Liver (tissue), 9 donors: ENCODE results near the gene PIN1. TPM values are rescaled to one million over a fixed set of nuclear protein-coding genes. Genes with fewer than 3 reads are reported as not detected.

Experiments used
- DNase-seq: peaks from one replicate; pipeline ENCODE4 v3.0.0-alpha.2; 2017; ENCODE audit warnings: low spot score
- H3K27ac ChIP-seq, 2 donors: one replicate each; pipeline ENCODE4 v1.7.0; 2013; ENCODE audit warnings: inconsistent platforms in 2 of 2, low read length in 2 of 2, control low read depth in 1 of 2, low read depth in 1 of 2, mild to moderate bottlenecking in 1 of 2
- H3K27me3 ChIP-seq, 4 donors: one replicate each; pipeline versions ENCODE4 v1.6.1 to v1.7.0; 2013; ENCODE audit warnings: low read length in 3 of 4, inconsistent platforms in 1 of 4, mild to moderate bottlenecking in 1 of 4, moderate library complexity in 1 of 4; ENCODE audit not compliant: control insufficient read depth in 4 of 4, insufficient read depth in 4 of 4
- H3K36me3 ChIP-seq, 4 donors: one replicate each; pipeline versions ENCODE4 v1.6.1 to v1.7.0; 2013; ENCODE audit warnings: low read length in 3 of 4, mild to moderate bottlenecking in 3 of 4, low read depth in 1 of 4, moderate library complexity in 1 of 4; ENCODE audit not compliant: control insufficient read depth in 4 of 4, insufficient read depth in 3 of 4
- H3K4me1 ChIP-seq, 4 donors: one replicate each; pipeline versions ENCODE4 v1.6.1 to v1.7.0; 2013; ENCODE audit warnings: low read length in 3 of 4, mild to moderate bottlenecking in 3 of 4, moderate library complexity in 1 of 4; ENCODE audit not compliant: control insufficient read depth in 4 of 4, insufficient read depth in 4 of 4
- H3K4me3 ChIP-seq, 3 donors: one replicate each; pipeline versions ENCODE4 v1.6.1 to v1.7.0; 2013; ENCODE audit warnings: low read length in 3 of 3, control low read depth in 1 of 3, low read depth in 1 of 3, mild to moderate bottlenecking in 1 of 3
- H3K9ac ChIP-seq, 2 donors: one replicate each; pipeline ENCODE4 v1.7.0; 2013; ENCODE audit warnings: low read length in 2 of 2, mild to moderate bottlenecking in 2 of 2, moderate library complexity in 2 of 2, control low read depth in 1 of 2, low read depth in 1 of 2
- H3K9me3 ChIP-seq, 4 donors: one replicate each; pipeline versions ENCODE4 v1.6.1 to v1.7.0; 2013; ENCODE audit warnings: low read length in 3 of 4; ENCODE audit not compliant: control insufficient read depth in 4 of 4
- EGR1 ChIP-seq, 2 donors: IDR thresholded peaks; 2 replicates each; pipeline ENCODE4 v1.6.1; 2016 to 2018; ENCODE audit warnings: antibody characterized with exemption in 2 of 2, low read depth in 2 of 2
- FOXA1 ChIP-seq: IDR thresholded peaks from 2 replicates; pipeline ENCODE4 v1.6.1; 2016; ENCODE audit warnings: antibody characterized with exemption
- FOXA2 ChIP-seq: IDR thresholded peaks from 2 replicates; pipeline ENCODE4 v1.6.1; 2016; ENCODE audit warnings: antibody characterized with exemption
- GABPA ChIP-seq, 2 donors: IDR thresholded peaks in 1 of 2; conservative IDR thresholded peaks in 1 of 2; 2 replicates each; pipeline ENCODE4 v1.6.1; 2016; ENCODE audit warnings: antibody characterized with exemption in 2 of 2, mild to moderate bottlenecking in 1 of 2, moderate library complexity in 1 of 2
- HNF4A ChIP-seq, 2 donors: conservative IDR thresholded peaks; 2 replicates each; pipeline ENCODE4 v1.6.1; 2016; ENCODE audit warnings: antibody characterized with exemption in 2 of 2, mild to moderate bottlenecking in 2 of 2
- HNF4G ChIP-seq: IDR thresholded peaks from 2 replicates; pipeline ENCODE4 v1.6.1; 2016; ENCODE audit warnings: antibody characterized with exemption
- JUND ChIP-seq, 2 donors: IDR thresholded peaks; 2 replicates each; pipeline ENCODE4 v1.6.1; 2016; ENCODE audit warnings: antibody characterized with exemption in 2 of 2
- RAD21 ChIP-seq, 2 donors: IDR thresholded peaks; 2 replicates each; pipeline ENCODE4 v1.6.1; 2016; ENCODE audit warnings: antibody characterized with exemption in 2 of 2, mild to moderate bottlenecking in 2 of 2
- RXRA ChIP-seq, 2 donors: IDR thresholded peaks; 2 replicates each; pipeline ENCODE4 v1.6.1; 2017 to 2018; ENCODE audit warnings: antibody characterized with exemption in 2 of 2, mild to moderate bottlenecking in 1 of 2
- SP1 ChIP-seq: IDR thresholded peaks from 2 replicates; pipeline ENCODE4 v1.6.1; 2018; ENCODE audit warnings: antibody characterized with exemption, mild to moderate bottlenecking
- YY1 ChIP-seq: IDR thresholded peaks from 2 replicates; pipeline ENCODE4 v1.6.1; 2016; ENCODE audit warnings: antibody characterized with exemption, mild to moderate bottlenecking
- WGBS: extraction: QIAGEN DNeasy Blood & Tissue Kit; methylation state at CpG from one replicate; pipeline ENCODE4 v1.1.7; 2013; 5-methylcytosine and 5-hydroxymethylcytosine counted together
- polyA plus RNA-seq, 2 donors: library from polyadenylated mRNA; stranded (reverse) in 1 of 2; unstranded in 1 of 2; fragments of 200-250 nt in 1 of 2; fragments of >200 nt in 1 of 2; fragmentation: Nextera tagmentation in 1 of 2; extraction: Ambion mirVana in 1 of 2; gene quantifications; one replicate each; pipeline versions ENCODE4 v1.2.1 to v1.2.3, GENCODE V29; 2013 to 2015
- total RNA-seq, 2 donors: library from RNA; depleted of rRNA; stranded (reverse); fragments of >200 nt; gene quantifications; one replicate each; pipeline ENCODE4 v1.2.3, GENCODE V29; 2014
- TF ChIP-seq, protein P1 (sequence below): IDR thresholded peaks from 2 replicates; pipeline ENCODE4 v1.6.1; 2016; ENCODE audit warnings: antibody characterized with exemption
- TF ChIP-seq, protein P2 (sequence below): IDR thresholded peaks from 2 replicates; pipeline ENCODE4 v1.6.1; 2016; ENCODE audit warnings: antibody characterized with exemption
- TF ChIP-seq, protein P3 (sequence below): IDR thresholded peaks from 2 replicates; pipeline ENCODE4 v1.6.1; 2016; ENCODE audit warnings: antibody characterized with exemption, mild to moderate bottlenecking
- TF ChIP-seq, protein P4 (sequence below): IDR thresholded peaks from 2 replicates; pipeline ENCODE4 v1.6.1; 2016; ENCODE audit warnings: antibody characterized with exemption
- TF ChIP-seq, protein P5 (sequence below): fragments of 150-350 bp; IDR thresholded peaks from 2 replicates; pipeline ENCODE4 v1.5.1; 2017; ENCODE audit warnings: improper control_type of control experiment, low read depth, low read length; ENCODE audit not compliant: missing input control
- donor health status: healthy.
- donor health status: healthy.
- donor health status: healthy.
- donor health status: healthy.
- donor health status: healthy.

Gene PIN1
- total and polyA plus RNA-seq, 4 donors = 34.4 to 51.3 (median 39.9) TPM

DNA sequence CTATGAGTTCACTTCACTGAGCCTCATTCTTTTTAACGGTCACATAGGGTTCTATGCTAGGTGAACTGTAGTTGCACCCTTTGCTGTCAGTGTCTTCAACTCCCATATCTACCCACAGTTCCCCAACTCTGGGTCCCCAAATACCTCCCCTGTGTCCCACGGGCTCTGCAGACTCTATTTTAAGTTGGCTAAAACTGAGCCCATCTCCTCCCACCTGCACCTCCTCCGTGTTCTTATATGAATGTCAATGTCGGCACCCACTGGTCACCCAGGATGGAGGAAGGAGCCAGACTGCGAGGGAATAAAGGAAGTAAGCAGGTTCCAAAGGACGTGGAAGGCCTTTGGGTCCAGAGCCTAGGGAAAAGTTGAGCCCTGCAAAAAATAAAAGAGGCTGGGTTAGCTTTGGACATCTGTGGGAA, 802 bp upstream of the PIN1 start:
- TF ChIP-seq JUND (IDR thresholded peaks at IDR 0.05) (no peak), HNF4G (no peak), YY1 (no peak), HNF4A (conservative IDR thresholded peaks at IDR 0.05) (no peak)
- TF ChIP-seq, protein P1, sequence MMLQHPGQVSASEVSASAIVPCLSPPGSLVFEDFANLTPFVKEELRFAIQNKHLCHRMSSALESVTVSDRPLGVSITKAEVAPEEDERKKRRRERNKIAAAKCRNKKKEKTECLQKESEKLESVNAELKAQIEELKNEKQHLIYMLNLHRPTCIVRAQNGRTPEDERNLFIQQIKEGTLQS = no peak
- TF ChIP-seq, protein P2, sequence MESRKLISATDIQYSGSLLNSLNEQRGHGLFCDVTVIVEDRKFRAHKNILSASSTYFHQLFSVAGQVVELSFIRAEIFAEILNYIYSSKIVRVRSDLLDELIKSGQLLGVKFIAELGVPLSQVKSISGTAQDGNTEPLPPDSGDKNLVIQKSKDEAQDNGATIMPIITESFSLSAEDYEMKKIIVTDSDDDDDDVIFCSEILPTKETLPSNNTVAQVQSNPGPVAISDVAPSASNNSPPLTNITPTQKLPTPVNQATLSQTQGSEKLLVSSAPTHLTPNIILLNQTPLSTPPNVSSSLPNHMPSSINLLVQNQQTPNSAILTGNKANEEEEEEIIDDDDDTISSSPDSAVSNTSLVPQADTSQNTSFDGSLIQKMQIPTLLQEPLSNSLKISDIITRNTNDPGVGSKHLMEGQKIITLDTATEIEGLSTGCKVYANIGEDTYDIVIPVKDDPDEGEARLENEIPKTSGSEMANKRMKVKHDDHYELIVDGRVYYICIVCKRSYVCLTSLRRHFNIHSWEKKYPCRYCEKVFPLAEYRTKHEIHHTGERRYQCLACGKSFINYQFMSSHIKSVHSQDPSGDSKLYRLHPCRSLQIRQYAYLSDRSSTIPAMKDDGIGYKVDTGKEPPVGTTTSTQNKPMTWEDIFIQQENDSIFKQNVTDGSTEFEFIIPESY = no peak
- 76% methylated on average over 6 of the region's 6 CpGs for WGBS
- no peaks in the 10 kb centered on the region for H3K9me3 ChIP-seq
- no peak for DNase-seq
- peak overlapping the region in 1 of 3 donors; percentile 96 for H3K4me3 ChIP-seq
- no peak overlapping the region for H3K9ac ChIP-seq
- peaks cover 3 to 18% (median 14%) of the 10 kb centered on the region in 4 donors for H3K4me1 ChIP-seq
- H3K27me3 ChIP-seq = no peaks in the 10 kb centered on the region
- peaks cover 0 to 8% (median 2%) of the 10 kb centered on the region in 4 donors for H3K36me3 ChIP-seq
- peak overlapping the region in 1 of 2 donors; percentile 68 for H3K27ac ChIP-seq

DNA sequence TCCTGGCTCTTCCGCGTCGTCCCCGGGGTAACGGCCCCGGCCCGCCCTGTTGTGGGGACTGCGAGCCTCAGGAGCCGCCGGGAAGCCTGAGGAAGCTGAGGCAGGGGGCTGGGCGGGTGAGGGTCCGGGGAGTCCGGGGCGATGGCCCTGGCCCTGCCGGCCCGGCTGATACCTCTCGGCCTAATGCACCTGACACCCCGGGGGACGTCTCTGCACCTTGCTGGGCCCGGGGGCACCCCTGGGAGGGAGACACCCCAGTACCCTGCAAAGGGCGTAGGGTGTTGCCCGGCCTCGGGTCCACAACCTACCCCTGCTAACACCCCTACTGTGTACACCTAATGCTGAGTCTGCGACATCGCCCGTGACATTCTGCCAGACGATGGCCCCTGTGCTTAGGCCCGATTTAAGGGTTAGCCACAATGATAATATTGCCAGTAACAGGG, 410 bp downstream of the PIN1 start:
- Histone ChIP-seq H3K4me1 (peaks cover 3 to 21% (median 15%) of the 10 kb centered on the region in 4 donors), H3K27me3 (no peaks in the 10 kb centered on the region), H3K4me3 (peak overlapping the region; percentile 65 to 94 (median 80)), H3K27ac (no peak overlapping the region), H3K36me3 (peaks cover 0 to 3% (median 1%) of the 10 kb centered on the region in 4 donors), H3K9me3 (no peaks in the 10 kb centered on the region), H3K9ac (no peak overlapping the region)
- TF ChIP-seq, protein P2 = no peak
- no peak for TF ChIP-seq JUND (IDR thresholded peaks at IDR 0.05)
- TF ChIP-seq HNF4G = no peak
- no peak for TF ChIP-seq YY1
- DNase-seq = no peak
- 4% methylated on average over 28 of the region's 28 CpGs for WGBS

DNA sequence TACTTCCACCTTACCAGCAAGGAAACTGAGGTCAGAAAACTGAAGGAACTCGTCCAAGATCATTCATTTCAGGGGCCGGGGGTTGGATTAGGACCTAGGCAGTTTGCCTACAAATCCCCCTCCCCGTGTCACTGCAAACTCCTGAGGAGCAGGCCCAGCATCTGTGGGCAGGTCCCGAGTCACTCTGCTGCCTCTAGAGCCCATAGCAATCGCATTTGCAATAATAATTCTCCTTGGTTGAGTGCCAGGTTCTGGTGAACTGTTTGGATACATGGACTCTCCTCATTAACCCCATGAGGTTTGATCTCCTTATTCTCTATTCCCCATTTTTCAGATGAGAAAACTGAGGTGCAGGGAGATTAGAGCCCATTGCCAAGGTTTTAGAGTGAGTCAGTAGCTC, 903 bp downstream of the PIN1 start:
- no peak overlapping the region for H3K9ac ChIP-seq
- DNase-seq = no peak

More for the DNA sequence above, 903 bp downstream of the PIN1 start:
- H3K36me3 ChIP-seq = peaks cover 2 to 6% (median 4%) of the 10 kb centered on the region in 4 donors
- no peaks in the 10 kb centered on the region for H3K9me3 ChIP-seq
- H3K4me1 ChIP-seq = peaks cover 3 to 21% (median 15%) of the 10 kb centered on the region in 4 donors
- H3K27ac ChIP-seq = no peak overlapping the region
- TF ChIP-seq, protein P1 = no peak
- TF ChIP-seq JUND (IDR thresholded peaks at IDR 0.05) (no peak), YY1 (no peak), GABPA (IDR thresholded peaks at IDR 0.05 in 1 of 2, conservative IDR thresholded peaks at IDR 0.05 in 1 of 2) (no peak), FOXA1 (no peak), SP1 (no peak), RAD21 (IDR thresholded peaks at IDR 0.05) (no peak), HNF4A (conservative IDR thresholded peaks at IDR 0.05) (no peak), HNF4G (no peak), EGR1 (IDR thresholded peaks at IDR 0.05; ENCODE audit: low read depth in 2 of 2) (no peak), FOXA2 (no peak), RXRA (IDR thresholded peaks at IDR 0.05) (no peak)
- TF ChIP-seq, protein P3, sequence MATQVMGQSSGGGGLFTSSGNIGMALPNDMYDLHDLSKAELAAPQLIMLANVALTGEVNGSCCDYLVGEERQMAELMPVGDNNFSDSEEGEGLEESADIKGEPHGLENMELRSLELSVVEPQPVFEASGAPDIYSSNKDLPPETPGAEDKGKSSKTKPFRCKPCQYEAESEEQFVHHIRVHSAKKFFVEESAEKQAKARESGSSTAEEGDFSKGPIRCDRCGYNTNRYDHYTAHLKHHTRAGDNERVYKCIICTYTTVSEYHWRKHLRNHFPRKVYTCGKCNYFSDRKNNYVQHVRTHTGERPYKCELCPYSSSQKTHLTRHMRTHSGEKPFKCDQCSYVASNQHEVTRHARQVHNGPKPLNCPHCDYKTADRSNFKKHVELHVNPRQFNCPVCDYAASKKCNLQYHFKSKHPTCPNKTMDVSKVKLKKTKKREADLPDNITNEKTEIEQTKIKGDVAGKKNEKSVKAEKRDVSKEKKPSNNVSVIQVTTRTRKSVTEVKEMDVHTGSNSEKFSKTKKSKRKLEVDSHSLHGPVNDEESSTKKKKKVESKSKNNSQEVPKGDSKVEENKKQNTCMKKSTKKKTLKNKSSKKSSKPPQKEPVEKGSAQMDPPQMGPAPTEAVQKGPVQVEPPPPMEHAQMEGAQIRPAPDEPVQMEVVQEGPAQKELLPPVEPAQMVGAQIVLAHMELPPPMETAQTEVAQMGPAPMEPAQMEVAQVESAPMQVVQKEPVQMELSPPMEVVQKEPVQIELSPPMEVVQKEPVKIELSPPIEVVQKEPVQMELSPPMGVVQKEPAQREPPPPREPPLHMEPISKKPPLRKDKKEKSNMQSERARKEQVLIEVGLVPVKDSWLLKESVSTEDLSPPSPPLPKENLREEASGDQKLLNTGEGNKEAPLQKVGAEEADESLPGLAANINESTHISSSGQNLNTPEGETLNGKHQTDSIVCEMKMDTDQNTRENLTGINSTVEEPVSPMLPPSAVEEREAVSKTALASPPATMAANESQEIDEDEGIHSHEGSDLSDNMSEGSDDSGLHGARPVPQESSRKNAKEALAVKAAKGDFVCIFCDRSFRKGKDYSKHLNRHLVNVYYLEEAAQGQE = no peak
- TF ChIP-seq, protein P4, sequence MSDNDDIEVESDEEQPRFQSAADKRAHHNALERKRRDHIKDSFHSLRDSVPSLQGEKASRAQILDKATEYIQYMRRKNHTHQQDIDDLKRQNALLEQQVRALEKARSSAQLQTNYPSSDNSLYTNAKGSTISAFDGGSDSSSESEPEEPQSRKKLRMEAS = no peak
- TF ChIP-seq, protein P5, sequence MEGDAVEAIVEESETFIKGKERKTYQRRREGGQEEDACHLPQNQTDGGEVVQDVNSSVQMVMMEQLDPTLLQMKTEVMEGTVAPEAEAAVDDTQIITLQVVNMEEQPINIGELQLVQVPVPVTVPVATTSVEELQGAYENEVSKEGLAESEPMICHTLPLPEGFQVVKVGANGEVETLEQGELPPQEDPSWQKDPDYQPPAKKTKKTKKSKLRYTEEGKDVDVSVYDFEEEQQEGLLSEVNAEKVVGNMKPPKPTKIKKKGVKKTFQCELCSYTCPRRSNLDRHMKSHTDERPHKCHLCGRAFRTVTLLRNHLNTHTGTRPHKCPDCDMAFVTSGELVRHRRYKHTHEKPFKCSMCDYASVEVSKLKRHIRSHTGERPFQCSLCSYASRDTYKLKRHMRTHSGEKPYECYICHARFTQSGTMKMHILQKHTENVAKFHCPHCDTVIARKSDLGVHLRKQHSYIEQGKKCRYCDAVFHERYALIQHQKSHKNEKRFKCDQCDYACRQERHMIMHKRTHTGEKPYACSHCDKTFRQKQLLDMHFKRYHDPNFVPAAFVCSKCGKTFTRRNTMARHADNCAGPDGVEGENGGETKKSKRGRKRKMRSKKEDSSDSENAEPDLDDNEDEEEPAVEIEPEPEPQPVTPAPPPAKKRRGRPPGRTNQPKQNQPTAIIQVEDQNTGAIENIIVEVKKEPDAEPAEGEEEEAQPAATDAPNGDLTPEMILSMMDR = no peak
- no peaks in the 10 kb centered on the region for H3K27me3 ChIP-seq
- peak overlapping the region; percentile 65 to 94 (median 80) for H3K4me3 ChIP-seq
- WGBS = 8% methylated on average over 5 of the region's 5 CpGs
